SU-DHL-6 (cell line): ENCODE data around the gene GDF2.

Experiments used
- EZH2phosphoT487 ChIP-seq: fragments of 200-600 bp; sonication (generic), shearing (Covaris generic); conservative IDR thresholded peaks from 2 replicates; pipeline ENCODE4 v1.6.1; 2018; ENCODE audit warnings: mild to moderate bottlenecking, antibody characterized with exemption, low read length, moderate library complexity, mixed read lengths
- TF ChIP-seq, protein P1 (sequence below): fragments of 200-600 bp; sonication (generic); IDR thresholded peaks from one replicate; pipeline ENCODE4 v1.5.1; 2017; ENCODE audit warnings: antibody characterized with exemption, mild to moderate bottlenecking, low read length, moderate library complexity; ENCODE audit not compliant: insufficient read depth, poor library complexity, severe bottlenecking

DNA sequence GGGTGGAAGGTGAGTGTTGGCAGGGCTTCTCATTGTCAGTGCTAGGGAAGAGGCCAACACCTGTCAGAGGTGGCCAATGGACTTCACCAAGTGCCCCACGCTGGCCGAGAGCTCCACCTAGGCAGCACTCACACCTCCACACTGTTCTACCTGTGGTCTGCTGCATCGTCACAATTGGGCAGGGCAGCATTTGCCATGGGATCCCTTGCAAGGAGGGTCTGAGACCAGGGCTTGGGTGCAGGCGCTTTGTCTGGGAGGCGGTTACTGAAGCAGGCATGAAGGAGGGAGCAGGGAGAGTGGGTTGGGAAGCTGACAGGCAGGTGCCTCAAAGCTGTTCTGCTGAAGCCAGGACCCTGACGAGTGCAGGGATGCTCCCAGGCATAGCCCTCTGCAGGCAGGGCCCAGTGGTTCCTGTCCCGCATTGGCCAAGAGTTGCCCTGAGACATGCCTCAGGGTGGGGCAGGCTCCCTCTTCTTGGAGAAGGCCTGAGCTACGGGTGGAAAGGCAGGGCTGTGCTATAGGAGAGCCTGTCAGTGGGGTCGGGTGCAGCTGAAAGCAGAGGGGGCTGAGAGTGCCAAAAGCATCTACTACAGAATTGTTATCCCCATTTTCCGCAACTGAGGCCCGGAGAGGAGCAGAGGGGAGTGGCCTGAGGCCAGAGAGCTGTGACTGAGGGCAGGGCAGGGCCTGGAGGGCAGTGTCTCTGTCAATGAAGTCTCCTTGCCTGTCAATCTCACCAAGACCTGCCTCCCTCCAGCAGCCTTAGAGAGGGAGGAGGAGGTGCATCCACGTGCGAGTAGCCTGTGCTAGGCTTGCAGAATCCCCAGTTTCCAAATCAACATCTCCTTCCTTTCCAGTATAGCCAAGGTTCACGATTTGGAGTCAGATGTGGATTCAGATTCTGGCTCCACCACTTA, 29.9 kb downstream of the GDF2 start:
- TF ChIP-seq, protein P1, sequence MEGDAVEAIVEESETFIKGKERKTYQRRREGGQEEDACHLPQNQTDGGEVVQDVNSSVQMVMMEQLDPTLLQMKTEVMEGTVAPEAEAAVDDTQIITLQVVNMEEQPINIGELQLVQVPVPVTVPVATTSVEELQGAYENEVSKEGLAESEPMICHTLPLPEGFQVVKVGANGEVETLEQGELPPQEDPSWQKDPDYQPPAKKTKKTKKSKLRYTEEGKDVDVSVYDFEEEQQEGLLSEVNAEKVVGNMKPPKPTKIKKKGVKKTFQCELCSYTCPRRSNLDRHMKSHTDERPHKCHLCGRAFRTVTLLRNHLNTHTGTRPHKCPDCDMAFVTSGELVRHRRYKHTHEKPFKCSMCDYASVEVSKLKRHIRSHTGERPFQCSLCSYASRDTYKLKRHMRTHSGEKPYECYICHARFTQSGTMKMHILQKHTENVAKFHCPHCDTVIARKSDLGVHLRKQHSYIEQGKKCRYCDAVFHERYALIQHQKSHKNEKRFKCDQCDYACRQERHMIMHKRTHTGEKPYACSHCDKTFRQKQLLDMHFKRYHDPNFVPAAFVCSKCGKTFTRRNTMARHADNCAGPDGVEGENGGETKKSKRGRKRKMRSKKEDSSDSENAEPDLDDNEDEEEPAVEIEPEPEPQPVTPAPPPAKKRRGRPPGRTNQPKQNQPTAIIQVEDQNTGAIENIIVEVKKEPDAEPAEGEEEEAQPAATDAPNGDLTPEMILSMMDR = no peak
- no peak for TF ChIP-seq EZH2phosphoT487
